Measurements from ENCODE around the gene ACP1.

ACP1 gene

DNA sequence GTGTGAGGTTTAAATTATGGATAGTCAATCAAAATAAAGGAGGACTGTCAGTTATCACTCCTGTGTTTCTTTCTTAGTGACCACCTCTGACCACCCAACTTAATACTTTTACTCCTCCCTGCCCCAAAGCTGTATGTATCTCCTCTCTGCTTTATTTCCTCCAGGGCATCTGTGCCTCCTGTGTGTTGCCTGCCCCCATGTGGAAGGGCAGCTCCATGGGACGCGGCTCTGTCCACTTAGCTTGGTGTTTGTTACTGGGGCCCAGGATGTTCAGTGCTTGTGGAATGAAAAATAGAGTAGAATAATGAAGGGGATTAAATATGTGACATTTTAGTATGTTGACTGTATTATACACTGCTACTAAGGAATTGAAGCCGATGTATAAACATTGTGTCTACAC is 9.8 kb downstream of the ACP1 start:
- Histone ChIP-seq H3K27ac (ENCODE audit: low read length) (no peak overlapping the region), H3K4me1 (ENCODE audit: low read length) (peaks cover 15% of the 10 kb centered on the region), H3K9ac (ENCODE audit: low read length) (no peak overlapping the region), H4K20me1 (ENCODE audit: insufficient read depth, low read length) (peaks cover 50% of the 10 kb centered on the region), H3K9me3 (ENCODE audit: insufficient read depth, low read length) (no peaks in the 10 kb centered on the region), H3K27me3 (ENCODE audit: low read depth, low read length) (no peaks in the 10 kb centered on the region), H3K4me2 (ENCODE audit: low read length) (no peak overlapping the region), H3K79me2 (ENCODE audit: low read length) (peaks cover 72% of the 10 kb centered on the region), H2AFZ (ENCODE audit: low read depth, low read length) (no peak overlapping the region), H3K36me3 (replicated peaks; ENCODE audit: low read depth, low read length) (peaks cover 45% of the 10 kb centered on the region), H3K4me3 (ENCODE audit: low read length) (no peak overlapping the region)
- TF ChIP-seq, protein P1, sequence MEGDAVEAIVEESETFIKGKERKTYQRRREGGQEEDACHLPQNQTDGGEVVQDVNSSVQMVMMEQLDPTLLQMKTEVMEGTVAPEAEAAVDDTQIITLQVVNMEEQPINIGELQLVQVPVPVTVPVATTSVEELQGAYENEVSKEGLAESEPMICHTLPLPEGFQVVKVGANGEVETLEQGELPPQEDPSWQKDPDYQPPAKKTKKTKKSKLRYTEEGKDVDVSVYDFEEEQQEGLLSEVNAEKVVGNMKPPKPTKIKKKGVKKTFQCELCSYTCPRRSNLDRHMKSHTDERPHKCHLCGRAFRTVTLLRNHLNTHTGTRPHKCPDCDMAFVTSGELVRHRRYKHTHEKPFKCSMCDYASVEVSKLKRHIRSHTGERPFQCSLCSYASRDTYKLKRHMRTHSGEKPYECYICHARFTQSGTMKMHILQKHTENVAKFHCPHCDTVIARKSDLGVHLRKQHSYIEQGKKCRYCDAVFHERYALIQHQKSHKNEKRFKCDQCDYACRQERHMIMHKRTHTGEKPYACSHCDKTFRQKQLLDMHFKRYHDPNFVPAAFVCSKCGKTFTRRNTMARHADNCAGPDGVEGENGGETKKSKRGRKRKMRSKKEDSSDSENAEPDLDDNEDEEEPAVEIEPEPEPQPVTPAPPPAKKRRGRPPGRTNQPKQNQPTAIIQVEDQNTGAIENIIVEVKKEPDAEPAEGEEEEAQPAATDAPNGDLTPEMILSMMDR (IDR thresholded peaks at IDR 0.05; ENCODE audit: low read depth, low read length): peak; percentile 22; the same call in 1 of the 2 replicates
- no peak for TF ChIP-seq EZH2phosphoT487 (IDR thresholded peaks at IDR 0.05; ENCODE audit: low read depth)

DNA sequence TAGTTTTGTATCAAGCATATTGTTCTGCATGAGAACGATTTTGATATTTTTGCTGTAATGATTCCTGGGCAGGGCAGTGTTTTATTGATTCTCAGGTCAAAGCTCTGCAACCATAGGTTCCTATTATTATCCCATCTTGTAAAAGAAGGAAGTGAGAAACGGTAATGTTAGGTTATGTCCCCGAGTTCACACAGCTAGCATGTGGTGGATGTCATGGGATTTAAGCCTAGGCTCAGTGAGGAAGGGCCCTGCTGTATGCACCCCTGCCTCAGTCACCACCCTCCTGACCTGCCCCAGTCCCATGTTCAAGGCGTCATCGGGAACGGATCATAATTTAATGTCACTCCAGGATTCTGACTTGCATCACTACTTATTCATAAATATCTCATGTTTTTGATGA is 10.7 kb downstream of the ACP1 start:
- H3K4me2 ChIP-seq (ENCODE audit: low read length): 0 out of 2 replicates have a peak overlapping the region, but pooled peaks have one; percentile 2
- H3K9ac ChIP-seq (ENCODE audit: low read length): no peak overlapping the region
- H3K4me3 ChIP-seq (ENCODE audit: low read length): no peak overlapping the region
- peaks cover 54% of the 10 kb centered on the region for H3K36me3 ChIP-seq (replicated peaks; ENCODE audit: low read depth, low read length)
- no peak overlapping the region for H3K27ac ChIP-seq (ENCODE audit: low read length)
- peaks cover 14% of the 10 kb centered on the region for H3K4me1 ChIP-seq (ENCODE audit: low read length)
- no peaks in the 10 kb centered on the region for H3K27me3 ChIP-seq (ENCODE audit: low read depth, low read length)
- peaks cover 62% of the 10 kb centered on the region for H3K79me2 ChIP-seq (ENCODE audit: low read length)
- no peak overlapping the region for H2AFZ ChIP-seq (ENCODE audit: low read depth, low read length)
- TF ChIP-seq EZH2phosphoT487 (IDR thresholded peaks at IDR 0.05; ENCODE audit: low read depth): no peak
- TF ChIP-seq, protein P1 (IDR thresholded peaks at IDR 0.05; ENCODE audit: low read depth, low read length): no peak
- H3K9me3 ChIP-seq (ENCODE audit: insufficient read depth, low read length): no peaks in the 10 kb centered on the region
- H4K20me1 ChIP-seq (ENCODE audit: insufficient read depth, low read length): peaks cover 42% of the 10 kb centered on the region

DNA sequence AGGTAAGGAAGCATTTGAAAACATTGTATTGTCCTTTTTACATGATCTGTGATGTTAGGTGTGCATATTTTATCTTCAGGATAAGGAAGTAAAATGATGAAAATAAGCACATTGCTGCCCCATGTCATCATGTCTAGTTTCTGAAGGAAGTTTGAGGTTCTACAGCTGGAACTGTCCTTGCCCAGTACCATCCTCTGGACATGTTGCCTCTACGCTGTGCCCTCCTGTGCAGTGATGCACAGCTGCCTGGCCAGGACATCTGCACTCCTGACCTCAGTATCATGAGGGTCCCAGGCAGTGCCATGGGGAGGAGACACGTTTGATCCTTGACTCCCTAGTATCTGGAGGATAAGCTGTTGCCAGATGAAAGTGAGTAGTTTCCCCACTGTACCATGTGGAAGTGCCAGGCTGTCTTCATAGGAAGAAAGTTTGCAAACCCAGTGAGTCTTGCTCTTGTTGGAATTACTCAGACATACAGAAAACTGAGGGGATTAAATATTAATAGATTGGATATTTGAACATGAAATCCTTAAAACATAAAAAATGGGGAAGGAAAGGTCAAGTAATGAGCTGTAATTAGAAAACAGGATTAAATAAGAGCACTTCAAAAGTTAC is 13.7 kb downstream of the ACP1 start:
- no peaks in the 10 kb centered on the region for H3K9me3 ChIP-seq (ENCODE audit: insufficient read depth, low read length)
- no peak overlapping the region for H3K27ac ChIP-seq (ENCODE audit: low read length)
- no peaks in the 10 kb centered on the region for H3K27me3 ChIP-seq (ENCODE audit: low read depth, low read length)
- peaks cover 32% of the 10 kb centered on the region for H3K79me2 ChIP-seq (ENCODE audit: low read length)
- H3K9ac ChIP-seq (ENCODE audit: low read length): no peak overlapping the region
- H3K4me3 ChIP-seq (ENCODE audit: low read length): no peak overlapping the region
- H2AFZ ChIP-seq (ENCODE audit: low read depth, low read length): no peak overlapping the region
- peaks cover 23% of the 10 kb centered on the region for H4K20me1 ChIP-seq (ENCODE audit: insufficient read depth, low read length)
- TF ChIP-seq, protein P1 (IDR thresholded peaks at IDR 0.05; ENCODE audit: low read depth, low read length): no peak
- TF ChIP-seq EZH2phosphoT487 (IDR thresholded peaks at IDR 0.05; ENCODE audit: low read depth): no peak
- no peak overlapping the region for H3K4me2 ChIP-seq (ENCODE audit: low read length)
- peaks cover 72% of the 10 kb centered on the region for H3K36me3 ChIP-seq (replicated peaks; ENCODE audit: low read depth, low read length)
- peaks cover 14% of the 10 kb centered on the region for H3K4me1 ChIP-seq (ENCODE audit: low read length)

- TF ChIP-seq EZH2phosphoT487 (IDR thresholded peaks at IDR 0.05; ENCODE audit: low read depth): no peak
- TF ChIP-seq, protein P1 (IDR thresholded peaks at IDR 0.05; ENCODE audit: low read depth, low read length): no peak
- Histone ChIP-seq H3K79me2 (ENCODE audit: low read length) (peaks cover 27% of the 10 kb centered on the region), H3K27ac (ENCODE audit: low read length) (no peak overlapping the region), H4K20me1 (ENCODE audit: insufficient read depth, low read length) (peaks cover 23% of the 10 kb centered on the region), H3K4me2 (ENCODE audit: low read length) (no peak overlapping the region), H3K4me1 (ENCODE audit: low read length) (peaks cover 14% of the 10 kb centered on the region), H3K4me3 (ENCODE audit: low read length) (no peak overlapping the region), H3K36me3 (replicated peaks; ENCODE audit: low read depth, low read length) (peaks cover 70% of the 10 kb centered on the region), H2AFZ (ENCODE audit: low read depth, low read length) (no peak overlapping the region), H3K9ac (ENCODE audit: low read length) (no peak overlapping the region), H3K27me3 (ENCODE audit: low read depth, low read length) (no peaks in the 10 kb centered on the region), H3K9me3 (ENCODE audit: insufficient read depth, low read length) (no peaks in the 10 kb centered on the region)
Measured at GRCh38 chr2:278927-279320, 14.2 kb downstream of the ACP1 start.
